ENCODE measurements around the gene PDGFD. TPM values are rescaled to one million over a fixed set of nuclear protein-coding genes. Genes with fewer than 3 reads are reported as not detected.

The PDGFD gene
- total RNA-seq, 1 donor from 2014 or later = 21.9 TPM

DNA sequence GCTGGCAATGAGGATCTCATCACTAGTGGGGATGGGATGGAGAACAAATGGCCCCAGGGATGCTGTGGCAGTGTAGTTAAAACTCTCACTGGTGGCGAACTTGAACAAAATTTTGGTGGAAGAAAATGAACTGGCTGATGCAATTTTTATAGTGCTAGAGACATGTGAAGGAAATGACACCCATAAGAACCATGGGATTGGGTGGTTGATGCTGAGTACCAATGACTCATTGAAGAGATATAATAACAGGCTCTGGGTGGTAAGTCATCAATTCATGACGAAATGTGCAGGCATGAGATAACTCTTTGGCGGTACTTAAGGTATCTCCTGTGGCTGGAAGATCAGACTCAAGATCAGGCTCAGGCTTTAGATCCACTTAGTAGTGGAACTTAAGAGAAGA, 300.4 kb downstream of the PDGFD start:
- Histone ChIP-seq H3K36me3 (no peaks in the 10 kb centered on the region), H3K4me1 (no peaks in the 10 kb centered on the region), H3K27ac (no peak overlapping the region), H3K9me3 (no peaks in the 10 kb centered on the region), H3K4me3 (no peak overlapping the region), H3K27me3 (no peaks in the 10 kb centered on the region)
- intact Hi-C loops (cut with DNase I) = no loop called here
- TF ChIP-seq CTCF (IDR thresholded peaks at IDR 0.05) (no peak), POLR2A (IDR thresholded peaks at IDR 0.05) (no peak), POLR2AphosphoS5 (IDR thresholded peaks at IDR 0.05; ENCODE audit: insufficient read depth in 1 of 2, low read depth in 1 of 2) (no peak)
- no peak for DNase-seq (ENCODE audit: extremely low spot score in 2 of 2)

GRCh38 chr11:103862802-103863174, 301.2 kb downstream of the PDGFD start:
- TF ChIP-seq POLR2A (IDR thresholded peaks at IDR 0.05) (no peak), POLR2AphosphoS5 (IDR thresholded peaks at IDR 0.05; ENCODE audit: insufficient read depth in 1 of 2, low read depth in 1 of 2) (no peak), CTCF (IDR thresholded peaks at IDR 0.05) (no peak)
- no peak for DNase-seq (ENCODE audit: extremely low spot score in 2 of 2)
- H3K9me3 ChIP-seq = no peaks in the 10 kb centered on the region
- no peak overlapping the region for H3K4me3 ChIP-seq
- no peaks in the 10 kb centered on the region for H3K4me1 ChIP-seq
- intact Hi-C loops (cut with DNase I) = no loop called here
- H3K27ac ChIP-seq = no peak overlapping the region
- H3K36me3 ChIP-seq = no peaks in the 10 kb centered on the region
- H3K27me3 ChIP-seq = no peaks in the 10 kb centered on the region

DNA sequence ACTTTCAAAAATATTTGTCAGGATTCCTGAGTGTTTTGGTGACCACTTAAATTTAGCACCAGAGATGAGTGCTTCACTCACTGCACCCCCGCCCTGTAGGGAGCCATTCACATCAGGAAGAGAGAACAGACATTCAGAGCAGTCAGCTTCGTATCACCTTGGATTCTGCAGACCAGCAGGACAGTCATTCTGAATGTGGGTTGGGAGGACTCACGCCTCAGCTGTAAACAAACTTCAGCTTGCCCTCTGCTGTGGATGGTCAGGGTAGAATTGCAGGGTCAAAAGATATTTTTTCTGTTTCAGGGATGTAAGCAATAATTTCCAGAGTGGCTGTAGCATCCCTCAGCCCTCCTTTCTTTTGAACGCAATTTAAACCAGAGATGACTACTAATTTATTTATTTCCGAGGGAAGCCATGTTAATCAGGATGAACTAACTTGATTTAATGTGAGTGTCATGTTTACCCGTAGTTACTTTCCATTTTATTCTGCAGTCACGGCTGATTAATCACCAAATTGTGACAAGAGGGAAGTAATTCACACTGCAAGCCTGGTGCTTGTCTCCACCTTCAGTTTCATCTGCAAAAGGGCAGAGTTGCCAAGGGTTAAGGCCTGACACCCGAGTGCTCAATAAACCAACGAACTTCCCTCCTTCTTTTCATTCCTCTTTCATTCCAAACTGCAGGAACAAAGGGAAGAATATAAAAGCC, 301.7 kb downstream of the PDGFD start:
- Histone ChIP-seq H3K4me1 (no peaks in the 10 kb centered on the region), H3K36me3 (no peaks in the 10 kb centered on the region)
- intact Hi-C loops (cut with DNase I) = no loop called here

More for the DNA sequence above, 301.7 kb downstream of the PDGFD start:
- no peaks in the 10 kb centered on the region for H3K9me3 ChIP-seq
- no peak for TF ChIP-seq POLR2A (IDR thresholded peaks at IDR 0.05)
- TF ChIP-seq CTCF (IDR thresholded peaks at IDR 0.05) = no peak
- no peak for TF ChIP-seq POLR2AphosphoS5 (IDR thresholded peaks at IDR 0.05; ENCODE audit: insufficient read depth in 1 of 2, low read depth in 1 of 2)
- DNase-seq (ENCODE audit: extremely low spot score in 2 of 2) = no peak
- no peaks in the 10 kb centered on the region for H3K27me3 ChIP-seq
- no peak overlapping the region for H3K27ac ChIP-seq
- H3K4me3 ChIP-seq = no peak overlapping the region

Other genes with a start within 250 kb of the PDGFD start
- not detected for gene DDI1, start 127.5 kb downstream of the PDGFD start, total RNA-seq